HG02571 (cell line): ENCODE data around the gene NETO1.

ENCODE experiments used
- ATAC-seq: cut with Tn5 transposase; IDR thresholded peaks from one replicate; pipeline ENCODE4 v1.9.1; 2021; ENCODE audit warnings: mild to moderate bottlenecking, moderate library complexity; ENCODE audit not compliant: unreplicated experiment

Gene NETO1

GRCh38 chr18:72738136-72738535 is 129.7 kb downstream of the NETO1 start:
- ATAC-seq, result no peak

DNA sequence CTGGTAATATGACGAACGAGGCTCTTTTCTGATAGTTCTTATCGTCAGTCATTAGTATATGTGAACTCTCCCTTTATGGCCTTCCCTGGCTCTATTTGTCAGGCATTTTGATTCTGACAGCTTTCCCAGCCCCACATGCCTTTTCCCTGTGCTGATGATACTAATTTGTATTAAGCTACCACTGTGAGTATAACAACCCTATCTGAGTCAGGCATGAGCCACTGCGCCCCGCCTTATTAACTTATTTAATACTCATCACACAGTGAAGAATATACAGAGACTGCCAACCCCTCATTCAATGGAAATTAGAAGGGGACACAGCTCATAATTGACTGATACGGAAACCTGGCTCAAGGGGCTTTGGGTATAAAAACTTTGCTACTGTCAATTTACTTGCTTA is 140.0 kb downstream of the NETO1 start:
- ATAC-seq, result no peak

DNA sequence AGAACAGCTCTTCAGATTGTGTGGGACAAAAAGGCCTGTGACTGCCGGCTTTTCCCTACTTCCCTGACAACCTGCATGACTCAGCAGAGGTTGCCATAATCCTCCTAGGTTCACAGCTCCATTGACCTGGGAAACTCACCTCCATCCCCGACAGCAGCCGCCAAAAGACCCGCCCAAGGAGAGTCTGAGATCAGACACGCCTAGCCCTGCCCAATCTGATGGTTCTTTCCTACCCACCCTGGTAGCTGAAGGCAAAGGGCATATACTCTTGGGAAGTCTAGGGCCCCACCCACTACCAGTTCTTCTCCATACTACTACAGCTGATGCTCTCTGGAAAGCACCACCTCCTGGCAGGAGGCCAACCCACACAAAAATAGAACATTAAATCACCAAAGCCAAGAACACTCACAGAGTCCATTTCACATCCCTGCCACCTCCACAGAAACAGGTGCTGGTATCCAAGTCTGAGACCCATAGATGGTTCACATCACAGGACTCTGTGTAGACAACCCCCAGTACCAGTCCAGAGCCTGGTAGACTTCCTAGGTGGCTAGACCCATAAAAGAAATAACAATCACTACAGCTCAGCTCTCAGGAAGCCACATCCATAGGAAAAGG is 140.6 kb downstream of the NETO1 start:
- ATAC-seq, result no peak

- ATAC-seq, result no peak
Observed at GRCh38 chr18:72726201-72726600, 141.6 kb downstream of the NETO1 start.

- ATAC-seq, result no peak
Observed at GRCh38 chr18:72721330-72721729, 146.5 kb downstream of the NETO1 start.

- no peak for ATAC-seq
Observed at GRCh38 chr18:72720116-72720515, 147.7 kb downstream of the NETO1 start.

GRCh38 chr18:72704202-72704601 is 163.6 kb downstream of the NETO1 start:
- ATAC-seq, result no peak

GRCh38 chr18:72700961-72701710 is 166.7 kb downstream of the NETO1 start:
- no peak for ATAC-seq

DNA sequence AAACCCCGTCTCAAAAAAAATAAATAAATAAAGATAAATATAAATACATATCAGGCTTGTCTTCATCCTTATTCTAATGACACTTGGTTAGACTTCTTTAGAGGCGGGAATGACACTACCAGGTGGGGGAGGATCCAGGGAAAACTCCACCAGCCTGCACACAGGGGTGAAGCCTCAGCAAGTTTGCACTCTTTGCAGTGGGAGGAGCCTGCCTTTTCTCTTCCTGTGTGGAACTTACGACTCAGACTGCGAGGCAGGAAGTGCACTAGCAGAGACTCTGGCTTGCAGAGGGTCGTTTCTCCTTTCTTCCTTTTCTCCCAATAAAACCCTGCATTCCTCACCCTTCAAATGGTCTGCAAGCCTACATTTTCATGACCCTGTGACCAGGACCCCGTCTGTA is 170.1 kb downstream of the NETO1 start:
- ATAC-seq, result no peak

DNA sequence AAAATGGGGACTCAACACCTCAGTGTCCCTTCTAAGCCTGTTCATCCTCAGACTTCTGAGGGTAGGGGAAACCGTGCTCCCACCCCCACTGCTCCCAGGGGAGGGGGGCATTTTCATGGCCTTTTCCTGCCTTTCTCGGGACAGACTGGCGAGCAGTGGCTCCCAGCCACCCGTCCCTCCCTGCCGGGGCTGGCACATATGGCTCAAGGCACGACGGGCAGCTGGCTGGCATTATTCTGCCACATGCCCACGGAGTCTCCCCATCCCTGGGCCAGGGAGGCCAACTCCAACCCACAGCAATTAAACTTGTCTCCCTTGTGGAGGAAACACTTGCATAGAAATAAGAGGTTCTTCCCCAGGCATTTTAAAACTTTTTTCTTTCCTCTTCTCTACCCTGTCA is 175.2 kb downstream of the NETO1 start:
- ATAC-seq, result no peak
